Central memory CD8-positive, alpha-beta T cell (primary cell): Measurements from ENCODE around the gene NPRL2.

ENCODE experiments used
- ATAC-seq: fragments of 150-1000 bp; cut with Tn5 transposase; replicated peaks from 2 replicates; pipeline ENCODE4 v1.10.0; 2022; ENCODE audit warnings: mild to moderate bottlenecking, moderate FRiP score, moderate number of reproducible peaks; ENCODE audit not compliant: poor library complexity, severe bottlenecking; ENCODE audit errors: extremely low read depth
- DNase-seq, 2 donors: peaks; one replicate each; pipeline ENCODE4 v3.0.0; 2021; ENCODE audit warnings: low spot score in 2 of 2
- H3K27ac Mint-ChIP-seq: one replicate; pipeline ENCODE4 v1.8.0; 2022; ENCODE audit warnings: low read depth, mild to moderate bottlenecking, moderate library complexity, mixed read lengths
- H3K27me3 Mint-ChIP-seq: one replicate; pipeline ENCODE4 v1.8.0; 2022; ENCODE audit warnings: mixed read lengths
- H3K36me3 Mint-ChIP-seq: one replicate; pipeline ENCODE4 v1.8.0; 2022; ENCODE audit warnings: mild to moderate bottlenecking, moderate library complexity, mixed read lengths; ENCODE audit not compliant: insufficient read depth
- H3K4me1 Mint-ChIP-seq: one replicate; pipeline ENCODE4 v1.8.0; 2022; ENCODE audit warnings: mixed read lengths
- H3K4me3 Mint-ChIP-seq: one replicate; pipeline ENCODE4 v1.8.0; 2022; ENCODE audit warnings: mild to moderate bottlenecking, moderate library complexity, mixed read lengths
- H3K9me3 Mint-ChIP-seq: one replicate; pipeline ENCODE4 v1.8.0; 2022; ENCODE audit warnings: mixed read lengths

The NPRL2 gene

GRCh38 chr3:50327129-50327528 is 23.4 kb downstream of the NPRL2 start:
- ATAC-seq, result no peak
- Mint-ChIP-seq H3K4me1 (peaks cover 41% of the 10 kb centered on the region), H3K36me3 (peaks cover 17% of the 10 kb centered on the region), H3K27ac (peak overlapping the region; percentile 82), H3K27me3 (no peaks in the 10 kb centered on the region), H3K9me3 (no peaks in the 10 kb centered on the region), H3K4me3 (peak overlapping the region; percentile 82)
- no peak for DNase-seq

DNA sequence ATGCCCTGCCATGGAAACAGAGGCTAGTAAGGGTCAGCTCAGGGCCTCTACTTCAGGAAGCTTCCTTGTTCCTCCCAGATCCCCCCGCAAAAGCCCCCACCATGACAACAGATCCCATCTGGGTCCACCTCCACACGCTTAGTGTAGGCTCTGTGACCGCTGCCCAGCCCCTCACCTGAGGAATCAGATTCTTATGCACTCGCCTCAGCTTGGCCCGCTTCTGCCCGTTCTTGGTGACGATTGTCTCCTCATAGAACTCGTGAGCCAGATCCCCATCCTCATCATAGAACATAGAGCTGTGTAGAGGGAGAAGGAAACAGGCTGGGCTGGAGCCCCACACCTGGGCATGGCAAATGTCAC is 24.4 kb downstream of the NPRL2 start:
- DNase-seq (no peak), ATAC-seq (no peak)
- H3K4me3 Mint-ChIP-seq, result peak overlapping the region; percentile 82
- peaks cover 14% of the 10 kb centered on the region for H3K36me3 Mint-ChIP-seq
- H3K9me3 Mint-ChIP-seq, result no peaks in the 10 kb centered on the region
- peak overlapping the region; percentile 55 for H3K27ac Mint-ChIP-seq
- H3K27me3 Mint-ChIP-seq, result no peaks in the 10 kb centered on the region
- H3K4me1 Mint-ChIP-seq, result peaks cover 39% of the 10 kb centered on the region

- Mint-ChIP-seq H3K27me3 (no peaks in the 10 kb centered on the region), H3K4me1 (peaks cover 41% of the 10 kb centered on the region), H3K36me3 (peaks cover 13% of the 10 kb centered on the region), H3K4me3 (no peak overlapping the region), H3K27ac (peak overlapping the region; percentile 55), H3K9me3 (no peaks in the 10 kb centered on the region)
- DNase-seq (no peak), ATAC-seq (no peak)
Measured at GRCh38 chr3:50325497-50326181, 24.9 kb downstream of the NPRL2 start.

DNA sequence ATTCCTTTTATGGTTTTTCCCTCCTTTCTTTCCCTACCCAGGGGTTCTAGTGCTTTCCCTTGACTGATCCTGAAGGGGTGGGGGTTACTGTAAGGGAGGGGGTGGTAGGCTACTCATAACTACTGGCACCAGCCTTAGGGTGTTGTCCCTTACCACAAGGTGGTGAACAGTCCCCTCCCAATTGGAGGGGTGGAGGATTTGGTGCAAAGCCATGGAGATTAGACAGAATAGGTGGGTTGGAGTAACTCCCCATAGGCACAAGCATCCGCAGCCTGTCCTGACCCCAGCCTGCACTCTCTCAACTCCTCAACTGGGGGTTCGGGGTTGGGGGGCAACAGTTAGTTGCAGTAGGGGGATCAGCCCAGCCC is 25.5 kb downstream of the NPRL2 start:
- ATAC-seq (no peak), DNase-seq (no peak)
- Mint-ChIP-seq H3K4me1 (peaks cover 46% of the 10 kb centered on the region), H3K27me3 (no peaks in the 10 kb centered on the region), H3K9me3 (no peaks in the 10 kb centered on the region), H3K36me3 (peaks cover 13% of the 10 kb centered on the region), H3K27ac (peak overlapping the region; percentile 29), H3K4me3 (no peak overlapping the region)

DNA sequence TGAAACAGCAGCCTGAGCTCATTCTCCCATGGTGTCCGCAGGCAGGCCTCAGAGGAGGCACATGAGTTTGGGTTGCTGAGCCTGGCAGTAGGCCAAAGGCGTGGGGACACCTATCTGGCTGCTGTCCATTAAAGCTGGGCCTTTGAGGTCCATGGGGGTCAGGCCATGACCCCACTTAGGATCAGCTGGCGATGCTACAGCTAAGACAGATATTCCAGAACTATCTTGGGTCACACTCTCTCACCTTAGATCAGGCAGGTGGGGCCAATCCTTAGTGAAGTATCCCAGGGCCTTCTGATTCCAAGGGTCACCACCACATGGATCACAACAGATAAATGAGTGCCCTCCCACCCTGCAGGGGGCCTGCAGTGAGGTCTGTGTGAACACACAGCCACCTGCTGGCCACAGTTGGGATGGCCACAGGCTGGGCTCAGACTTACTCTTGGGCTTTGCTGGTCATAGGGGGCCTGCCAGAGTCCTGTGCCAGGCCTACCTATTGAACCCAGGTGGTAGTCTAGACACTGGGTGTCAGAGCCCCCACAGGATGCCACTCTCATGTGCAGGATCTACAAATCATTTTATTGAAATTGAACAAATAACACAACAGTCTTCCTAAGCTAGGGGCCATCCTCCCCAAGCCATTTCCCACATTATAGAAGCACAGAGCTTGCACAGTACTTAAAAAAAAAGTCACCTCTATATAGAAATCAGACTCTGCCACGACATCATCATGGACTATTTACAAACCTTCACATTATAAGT is 26.0 kb downstream of the NPRL2 start:
- no peaks in the 10 kb centered on the region for H3K9me3 Mint-ChIP-seq
- no peak overlapping the region for H3K4me3 Mint-ChIP-seq
- peak overlapping the region; percentile 29 for H3K27ac Mint-ChIP-seq
- H3K4me1 Mint-ChIP-seq, result peaks cover 50% of the 10 kb centered on the region
- ATAC-seq (no peak), DNase-seq (peak in 1 of 2 donors; percentile 57)
- peaks cover 10% of the 10 kb centered on the region for H3K36me3 Mint-ChIP-seq
- H3K27me3 Mint-ChIP-seq, result no peaks in the 10 kb centered on the region

DNA sequence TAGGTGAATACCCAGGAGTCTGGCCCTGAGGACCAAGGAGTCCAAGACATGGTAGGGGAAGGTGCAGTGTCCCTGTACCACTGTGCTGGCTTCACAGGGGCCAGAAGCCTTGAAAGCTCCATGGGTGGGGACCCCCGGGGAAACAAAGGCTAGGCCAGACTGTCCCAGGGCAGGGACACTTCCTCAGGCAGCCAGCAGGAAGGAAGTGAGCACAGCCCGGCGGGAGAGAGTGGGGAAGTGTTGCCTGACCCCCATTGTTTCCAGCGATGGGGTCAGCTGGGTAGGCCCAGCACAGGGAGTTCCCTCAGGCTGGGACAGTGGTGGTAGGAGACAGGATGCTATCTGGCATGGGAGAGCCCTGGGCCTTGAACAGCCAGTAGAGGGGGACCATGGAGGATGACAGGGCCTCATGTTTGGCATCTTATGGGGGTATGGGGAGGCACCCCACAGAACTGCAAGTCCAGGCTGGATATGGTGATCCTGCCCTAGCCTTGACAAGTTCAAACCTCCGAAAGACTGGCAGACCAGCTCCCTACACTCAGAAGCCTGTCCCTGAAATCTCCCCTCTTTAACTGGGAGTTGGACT is 26.9 kb downstream of the NPRL2 start:
- H3K36me3 Mint-ChIP-seq, result peaks cover 7% of the 10 kb centered on the region
- ATAC-seq (no peak), DNase-seq (no peak)
- H3K4me3 Mint-ChIP-seq, result no peak overlapping the region
- no peaks in the 10 kb centered on the region for H3K27me3 Mint-ChIP-seq
- H3K27ac Mint-ChIP-seq, result no peak overlapping the region
- no peaks in the 10 kb centered on the region for H3K9me3 Mint-ChIP-seq
- peaks cover 54% of the 10 kb centered on the region for H3K4me1 Mint-ChIP-seq

GRCh38 chr3:50323092-50323600 is 27.4 kb downstream of the NPRL2 start:
- Mint-ChIP-seq H3K4me3 (no peak overlapping the region), H3K27me3 (no peaks in the 10 kb centered on the region), H3K36me3 (peaks cover 5% of the 10 kb centered on the region), H3K9me3 (no peaks in the 10 kb centered on the region), H3K4me1 (peaks cover 57% of the 10 kb centered on the region), H3K27ac (no peak overlapping the region)
- DNase-seq (no peak), ATAC-seq (no peak)

- ATAC-seq (no peak), DNase-seq (no peak)
- Mint-ChIP-seq H3K4me1 (peaks cover 55% of the 10 kb centered on the region), H3K4me3 (peak within 1 kb of the TSS; percentile 85), H3K27ac (peak within 1 kb of the TSS; percentile 83), H3K9me3 (no peaks in the 10 kb centered on the region), H3K36me3 (peaks cover 3% of the 10 kb centered on the region), H3K27me3 (no peaks in the 10 kb centered on the region)
Measured at GRCh38 chr3:50322386-50323091, 28.0 kb downstream of the NPRL2 start, which contains the start of gene HYAL2. HYAL2 (minus strand) TSS chr3:50322745; CDS start chr3:50320489, 2,256 bp downstream.

DNA sequence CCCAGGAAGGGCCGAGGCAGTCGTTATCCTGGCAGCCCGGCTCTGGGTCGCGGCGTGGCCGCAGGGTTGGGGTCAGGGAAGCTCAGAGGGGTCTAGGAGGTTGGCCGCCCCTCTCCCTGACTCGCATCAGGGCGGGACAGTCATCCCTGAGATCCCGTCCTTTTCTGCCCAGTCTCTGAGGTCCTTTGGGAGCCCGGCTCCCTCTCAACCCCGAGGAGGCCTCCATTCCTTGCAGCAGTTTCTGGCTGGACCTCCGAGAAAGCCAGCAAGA is 28.5 kb downstream of the NPRL2 start:
- peak overlapping the region; percentile 85 for H3K4me3 Mint-ChIP-seq
- H3K9me3 Mint-ChIP-seq, result no peaks in the 10 kb centered on the region
- DNase-seq (no peak), ATAC-seq (no peak)
- peak overlapping the region; percentile 83 for H3K27ac Mint-ChIP-seq
- H3K4me1 Mint-ChIP-seq, result peaks cover 52% of the 10 kb centered on the region
- H3K27me3 Mint-ChIP-seq, result no peaks in the 10 kb centered on the region
- peaks cover 3% of the 10 kb centered on the region for H3K36me3 Mint-ChIP-seq

DNA sequence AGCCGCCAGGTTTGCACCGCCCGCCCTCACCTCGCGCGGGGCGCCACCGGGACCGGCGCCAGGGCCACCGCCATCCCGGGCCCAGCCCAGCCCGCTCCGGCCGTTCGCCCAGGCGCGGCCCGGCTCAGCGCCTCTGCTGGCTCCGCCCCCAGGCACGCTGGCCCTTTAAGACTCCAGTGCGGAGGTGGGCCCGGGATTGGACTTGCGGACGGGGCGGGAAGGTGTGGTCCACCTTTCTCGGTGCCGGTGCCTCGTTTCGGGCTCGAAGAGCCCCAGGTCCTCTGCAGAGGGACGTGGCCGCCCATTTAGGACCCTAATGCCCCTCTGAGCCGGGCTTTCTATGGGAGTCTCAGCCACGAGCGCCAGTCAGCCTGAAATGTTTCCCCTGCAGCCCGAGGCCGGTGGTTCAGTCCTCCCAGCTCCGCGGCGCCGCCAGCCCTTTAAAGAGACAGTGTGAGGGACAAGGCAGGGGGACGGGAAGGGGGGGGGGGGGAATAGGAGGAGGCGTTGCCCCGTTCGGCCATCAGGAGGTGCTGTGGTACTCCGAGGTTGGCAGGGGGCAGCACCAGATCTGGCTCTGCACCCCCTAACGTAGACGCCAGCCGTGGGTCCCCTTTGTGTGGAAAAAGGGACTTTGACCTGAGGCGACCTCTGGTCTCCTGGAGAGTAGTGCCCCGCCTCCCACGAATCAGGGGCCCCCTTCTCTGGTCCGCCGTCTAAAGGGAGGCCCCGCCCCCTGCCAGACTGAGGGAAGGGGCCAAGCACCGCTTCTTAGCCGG is 29.1 kb downstream of the NPRL2 start:
- DNase-seq, result peak; percentile 66
- Mint-ChIP-seq H3K4me3 (peak overlapping the region; percentile 85), H3K27me3 (no peaks in the 10 kb centered on the region), H3K27ac (peak overlapping the region; percentile 83), H3K9me3 (no peaks in the 10 kb centered on the region), H3K4me1 (peaks cover 52% of the 10 kb centered on the region), H3K36me3 (peaks cover 3% of the 10 kb centered on the region)
- peak; percentile 63 for ATAC-seq

- H3K4me3 Mint-ChIP-seq, result peak overlapping the region; percentile 85
- no peaks in the 10 kb centered on the region for H3K9me3 Mint-ChIP-seq
- H3K36me3 Mint-ChIP-seq, result peaks cover 5% of the 10 kb centered on the region
- H3K4me1 Mint-ChIP-seq, result peaks cover 52% of the 10 kb centered on the region
- DNase-seq, result no peak
- H3K27me3 Mint-ChIP-seq, result no peaks in the 10 kb centered on the region
- H3K27ac Mint-ChIP-seq, result peak overlapping the region; percentile 83
- ATAC-seq, result peak; percentile 18
Measured at GRCh38 chr3:50320853-50321335, 29.7 kb downstream of the NPRL2 start.
